ENCODE measurements around the gene SLC39A1. TPM values are rescaled to one million over a fixed set of nuclear protein-coding genes. Genes with fewer than 3 reads are reported as not detected.

The SLC39A1 gene
- total RNA-seq, 6 experiments from 2014 or later: 88.8 to 95.7 (median 93.0) TPM

DNA sequence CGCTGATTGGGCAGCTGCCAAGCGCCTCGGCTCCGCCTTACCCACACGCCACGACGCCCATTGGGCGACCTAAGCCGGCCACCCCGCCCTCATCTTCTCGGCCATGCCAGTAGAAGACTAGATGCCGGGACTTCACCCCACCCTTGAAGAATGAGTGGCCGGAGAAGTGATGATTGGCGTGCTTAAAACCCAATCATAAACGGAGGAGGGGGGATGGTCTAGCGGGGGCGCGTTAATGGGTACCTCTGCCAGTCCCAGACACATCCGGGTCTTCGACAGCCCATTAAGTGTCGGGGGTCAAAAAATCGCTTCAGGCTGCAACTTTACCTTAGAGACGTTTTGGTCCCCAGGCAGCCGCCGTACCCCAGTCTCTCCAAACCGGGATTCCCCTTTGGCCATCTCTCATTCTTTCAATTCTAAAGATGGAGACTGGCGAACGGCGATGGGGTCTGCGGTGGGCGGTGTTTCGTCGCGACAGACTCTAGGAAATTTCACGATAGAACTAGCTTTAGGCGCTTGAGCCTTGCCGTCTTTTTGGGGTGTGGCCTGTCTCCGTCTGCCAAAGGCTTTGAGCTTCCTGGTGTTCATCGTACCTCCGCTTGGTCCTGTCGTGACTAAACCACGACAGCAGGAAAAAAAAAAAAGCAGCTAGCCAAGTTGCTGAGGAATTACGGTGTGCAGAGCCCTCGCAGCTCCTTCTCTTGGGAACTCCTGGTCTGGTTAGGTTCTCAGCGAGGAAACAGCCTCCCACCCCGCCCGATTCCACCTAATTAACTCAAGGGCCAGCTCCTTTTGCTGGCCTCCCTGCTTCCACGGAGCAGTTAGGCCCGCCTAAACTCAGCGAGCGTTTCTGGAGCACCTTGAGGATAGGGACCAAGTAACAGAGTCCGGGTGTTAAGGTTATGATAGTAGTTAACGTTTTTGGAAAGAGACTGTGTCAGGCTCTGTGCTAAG, 40.1 kb downstream of the SLC39A1 start, which contains the start of gene GATAD2B:
Gene GATAD2B, minus strand, starts transcription at position 1 of the 954 bp plus-strand sequence. CDS start 94,625 bp downstream, outside the sequence.
- Mint-ChIP-seq H3K36me3 (ENCODE audit: low read depth) (no peaks in the 10 kb centered on the region), H3K27ac (peak within 1 kb of the TSS; percentile 96), H3K27me3 (ENCODE audit: insufficient read depth) (no peaks in the 10 kb centered on the region; the same call in none of the 2 replicates), H3K9me3 (no peaks in the 10 kb centered on the region), H3K4me1 (ENCODE audit: low read depth) (peaks cover 35% of the 10 kb centered on the region), H3K4me3 (peak within 1 kb of the TSS; percentile 86)
- DNase-seq: peak; percentile 100
- TF ChIP-seq, protein P1, sequence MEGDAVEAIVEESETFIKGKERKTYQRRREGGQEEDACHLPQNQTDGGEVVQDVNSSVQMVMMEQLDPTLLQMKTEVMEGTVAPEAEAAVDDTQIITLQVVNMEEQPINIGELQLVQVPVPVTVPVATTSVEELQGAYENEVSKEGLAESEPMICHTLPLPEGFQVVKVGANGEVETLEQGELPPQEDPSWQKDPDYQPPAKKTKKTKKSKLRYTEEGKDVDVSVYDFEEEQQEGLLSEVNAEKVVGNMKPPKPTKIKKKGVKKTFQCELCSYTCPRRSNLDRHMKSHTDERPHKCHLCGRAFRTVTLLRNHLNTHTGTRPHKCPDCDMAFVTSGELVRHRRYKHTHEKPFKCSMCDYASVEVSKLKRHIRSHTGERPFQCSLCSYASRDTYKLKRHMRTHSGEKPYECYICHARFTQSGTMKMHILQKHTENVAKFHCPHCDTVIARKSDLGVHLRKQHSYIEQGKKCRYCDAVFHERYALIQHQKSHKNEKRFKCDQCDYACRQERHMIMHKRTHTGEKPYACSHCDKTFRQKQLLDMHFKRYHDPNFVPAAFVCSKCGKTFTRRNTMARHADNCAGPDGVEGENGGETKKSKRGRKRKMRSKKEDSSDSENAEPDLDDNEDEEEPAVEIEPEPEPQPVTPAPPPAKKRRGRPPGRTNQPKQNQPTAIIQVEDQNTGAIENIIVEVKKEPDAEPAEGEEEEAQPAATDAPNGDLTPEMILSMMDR (IDR thresholded peaks at IDR 0.05): no peak

DNA sequence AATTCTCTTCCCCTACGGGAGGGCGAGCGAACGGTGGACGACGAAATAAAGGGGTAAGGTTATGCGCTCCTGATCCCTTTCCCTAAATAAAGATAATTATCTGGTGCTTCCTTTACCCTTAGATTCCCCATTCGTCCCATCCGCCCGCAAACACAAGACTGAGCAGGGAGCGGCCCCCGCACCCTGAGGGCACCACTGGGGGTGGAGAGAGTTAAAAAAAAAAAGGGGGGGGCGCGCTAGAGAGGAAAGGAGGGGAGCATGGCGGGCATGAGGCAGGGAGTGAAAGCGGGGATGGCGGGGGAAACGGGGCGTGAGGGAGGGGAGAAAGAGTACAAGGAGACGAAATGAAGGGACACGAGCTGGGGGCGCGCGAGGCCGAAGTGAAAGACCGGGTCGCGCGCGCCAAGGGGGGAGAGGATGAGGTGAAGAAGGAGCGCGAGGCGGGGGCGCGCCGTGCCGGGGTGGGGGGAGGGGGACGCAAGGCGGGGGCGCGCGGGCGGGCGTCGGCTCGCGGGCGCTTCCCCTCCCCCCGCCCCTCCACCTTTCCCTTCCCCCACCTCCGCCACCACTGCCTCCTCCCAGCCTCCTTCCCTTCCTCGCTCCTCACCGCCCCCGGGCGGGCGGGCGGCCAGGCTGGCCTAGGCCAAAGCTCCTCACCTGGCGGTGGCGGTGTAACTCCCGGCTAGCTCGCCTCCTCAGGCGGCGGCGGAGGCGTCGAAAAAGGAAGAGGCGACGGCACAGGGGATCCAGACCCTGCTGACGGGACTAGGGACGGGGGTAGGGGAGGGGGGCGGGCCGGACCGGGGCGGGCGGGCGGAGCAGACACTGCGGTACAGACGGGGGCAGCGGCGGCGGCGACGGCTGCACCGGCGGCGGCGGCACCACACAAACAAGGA, 41.0 kb downstream of the SLC39A1 start:
- TF ChIP-seq, protein P1 (IDR thresholded peaks at IDR 0.05): peak; percentile 38; the same call in 1 of the 2 replicates
- Mint-ChIP-seq H3K27me3 (ENCODE audit: insufficient read depth) (no peaks in the 10 kb centered on the region; the same call in 1 of the 2 replicates), H3K4me3 (peak overlapping the region; percentile 86), H3K4me1 (ENCODE audit: low read depth) (peaks cover 37% of the 10 kb centered on the region), H3K9me3 (no peaks in the 10 kb centered on the region), H3K27ac (peak overlapping the region; percentile 59), H3K36me3 (ENCODE audit: low read depth) (no peaks in the 10 kb centered on the region)
- no peak for DNase-seq

DNA sequence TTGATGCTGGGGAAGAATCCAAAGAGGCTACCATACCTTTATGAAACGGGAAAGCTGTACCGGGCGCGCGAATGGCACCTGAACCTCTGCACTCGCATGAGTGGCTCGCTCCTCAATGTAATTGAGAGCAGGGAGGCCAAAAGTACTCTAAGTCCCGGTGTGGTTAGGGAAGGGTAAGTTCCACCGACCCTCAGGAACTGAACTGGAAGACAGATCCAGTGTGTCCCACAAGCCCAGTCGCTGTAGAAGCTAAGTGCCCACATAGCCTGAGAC, 41.6 kb downstream of the SLC39A1 start:
- H3K36me3 Mint-ChIP-seq (ENCODE audit: low read depth): no peaks in the 10 kb centered on the region
- H3K9me3 Mint-ChIP-seq: no peaks in the 10 kb centered on the region
- TF ChIP-seq, protein P1 (IDR thresholded peaks at IDR 0.05): no peak
- H3K27ac Mint-ChIP-seq: peak overlapping the region; percentile 59
- H3K4me1 Mint-ChIP-seq (ENCODE audit: low read depth): peaks cover 37% of the 10 kb centered on the region
- no peak for DNase-seq
- no peaks in the 10 kb centered on the region; the same call in 1 of the 2 replicates for H3K27me3 Mint-ChIP-seq (ENCODE audit: insufficient read depth)
- H3K4me3 Mint-ChIP-seq: peak overlapping the region; percentile 86

DNA sequence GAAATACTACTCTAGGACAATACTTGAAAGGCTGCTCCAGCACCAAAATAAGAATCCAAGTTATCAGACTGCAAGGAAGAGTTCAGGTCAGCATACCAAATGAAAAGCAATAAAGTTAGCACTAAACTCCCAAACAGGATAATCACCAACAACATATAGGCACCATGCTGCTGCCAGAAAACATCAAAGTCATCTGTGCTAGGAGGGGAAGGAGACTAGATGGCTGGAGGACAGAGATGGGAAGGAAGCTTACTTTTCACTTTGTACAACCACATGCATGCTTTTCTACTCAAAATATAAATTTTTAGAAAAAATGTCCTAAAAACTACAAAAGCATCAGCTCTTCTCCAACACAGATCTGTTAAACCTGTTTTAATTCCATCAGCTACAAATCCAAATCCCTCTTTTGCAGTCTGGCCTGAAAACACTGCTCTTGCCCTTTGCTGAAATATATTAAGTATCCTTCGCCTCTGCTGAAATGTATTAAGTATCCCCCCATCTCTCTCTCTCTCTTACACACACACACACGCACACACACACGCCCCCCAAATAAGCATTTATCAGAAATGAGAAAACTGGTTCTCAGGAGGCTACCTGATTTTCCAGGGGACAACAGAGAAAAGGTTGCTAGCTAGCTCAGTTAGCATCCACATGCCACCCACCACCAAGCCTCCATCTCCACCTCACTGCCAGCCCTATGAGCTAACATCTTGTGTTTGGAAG, 42.1 kb downstream of the SLC39A1 start:
- Mint-ChIP-seq H3K36me3 (ENCODE audit: low read depth) (no peaks in the 10 kb centered on the region), H3K27ac (peak overlapping the region; percentile 59), H3K27me3 (ENCODE audit: insufficient read depth) (no peaks in the 10 kb centered on the region; the same call in 1 of the 2 replicates), H3K9me3 (no peaks in the 10 kb centered on the region), H3K4me1 (ENCODE audit: low read depth) (peaks cover 37% of the 10 kb centered on the region), H3K4me3 (peak overlapping the region; percentile 86)
- TF ChIP-seq, protein P1 (IDR thresholded peaks at IDR 0.05): no peak
- DNase-seq: no peak

Data from HFFc6 (cell line).